HG03442 (cell line): Measurements from ENCODE around the gene RGS6.
"Not testable (repeated sequence)": the region's sequence is repeated elsewhere in the genome, so short reads cannot be mapped to it uniquely, and the experiment has no call there.

Experiments
- ATAC-seq: cut with Tn5 transposase; IDR thresholded peaks from one replicate; pipeline ENCODE4 v1.9.1; 2021; ENCODE audit warnings: mild to moderate bottlenecking, moderate library complexity; ENCODE audit not compliant: unreplicated experiment

Gene RGS6

GRCh38 chr14:71932229-71932981 is at the start of gene RGS6:
TSS of gene RGS6 (plus strand) at chr14:71932429.
- no peak for ATAC-seq

GRCh38 chr14:71883094-71883493 is 49.1 kb upstream of the RGS6 start:
- no peak for ATAC-seq

DNA sequence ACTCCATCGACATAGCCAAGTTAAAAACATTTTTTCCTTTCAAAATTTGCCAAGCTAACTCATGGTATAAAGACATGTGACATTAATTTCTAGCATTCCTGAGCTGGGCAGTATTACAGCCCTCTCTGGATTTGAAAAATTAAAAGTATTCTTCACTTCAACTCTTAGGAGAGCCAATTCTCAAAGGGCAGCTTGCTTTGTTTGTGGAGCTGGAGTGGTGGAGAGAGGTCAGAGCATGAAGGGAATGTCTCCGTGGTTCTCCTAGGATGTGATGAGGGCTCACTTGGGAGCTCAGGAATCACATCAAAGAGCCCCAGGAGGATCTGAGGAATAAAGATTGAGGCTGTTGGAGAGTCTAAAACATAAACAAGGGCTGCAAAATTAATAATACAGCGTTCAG is 46.9 kb upstream of the RGS6 start:
- ATAC-seq = no peak

- ATAC-seq = not testable (repeated sequence)
Observed at GRCh38 chr14:71887802-71888201, 44.4 kb upstream of the RGS6 start.

DNA sequence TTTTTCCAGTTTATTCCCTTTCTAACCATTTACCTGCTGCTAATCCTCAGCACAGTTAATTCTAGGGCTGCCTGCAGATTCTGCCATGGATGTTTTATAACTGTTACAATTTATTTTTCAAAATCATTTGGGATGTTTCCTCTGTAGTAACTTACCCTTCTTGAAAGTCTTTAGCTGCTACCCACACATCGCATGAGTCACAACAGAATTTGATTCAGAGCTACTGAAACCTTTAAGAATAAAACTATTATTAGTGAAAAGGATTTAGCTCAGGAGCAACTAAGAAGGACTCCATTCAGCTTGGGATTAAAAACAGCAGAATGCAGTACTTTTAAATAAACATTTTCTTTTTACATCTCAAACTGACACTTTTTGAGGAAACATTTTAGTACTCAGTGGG is 41.7 kb upstream of the RGS6 start:
- ATAC-seq = no peak

DNA sequence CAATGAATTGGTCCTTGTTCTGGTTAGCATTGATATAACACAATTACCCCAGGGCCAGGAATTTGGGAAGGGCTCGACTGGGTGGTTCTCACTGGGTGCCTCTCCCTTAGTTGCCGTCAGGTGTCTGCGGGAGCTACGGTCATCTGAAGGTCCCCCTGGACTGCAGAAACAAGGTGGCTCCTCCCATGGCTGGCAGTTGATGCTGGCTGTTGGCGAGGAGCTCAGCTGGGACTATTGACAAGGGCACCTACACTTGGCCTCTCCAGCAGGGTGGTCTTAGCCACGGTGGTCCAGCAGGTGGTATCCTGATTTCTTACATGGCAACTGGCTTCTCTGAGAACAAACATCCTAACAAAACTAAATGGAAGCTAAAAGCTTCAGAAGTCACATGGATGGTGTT is 41.0 kb upstream of the RGS6 start:
- ATAC-seq = no peak

DNA sequence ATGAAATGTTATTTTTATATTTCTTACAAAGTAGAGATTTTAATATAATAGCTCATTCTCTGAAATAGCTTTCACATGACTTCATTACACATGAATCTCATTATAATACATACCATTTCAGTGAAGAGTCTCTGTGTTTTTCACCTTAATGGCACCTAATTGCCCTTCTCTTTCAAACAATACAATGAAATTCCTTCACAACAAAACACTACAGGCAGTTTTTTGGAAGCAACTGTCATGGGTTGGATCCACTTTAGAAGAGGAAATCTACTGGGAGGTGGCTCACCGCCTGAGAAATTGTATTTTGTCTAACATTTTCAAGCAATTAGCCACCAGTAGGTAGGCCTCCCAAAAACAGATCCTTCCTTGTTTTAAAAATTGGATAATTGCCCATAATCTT is 40.3 kb upstream of the RGS6 start:
- no peak for ATAC-seq

DNA sequence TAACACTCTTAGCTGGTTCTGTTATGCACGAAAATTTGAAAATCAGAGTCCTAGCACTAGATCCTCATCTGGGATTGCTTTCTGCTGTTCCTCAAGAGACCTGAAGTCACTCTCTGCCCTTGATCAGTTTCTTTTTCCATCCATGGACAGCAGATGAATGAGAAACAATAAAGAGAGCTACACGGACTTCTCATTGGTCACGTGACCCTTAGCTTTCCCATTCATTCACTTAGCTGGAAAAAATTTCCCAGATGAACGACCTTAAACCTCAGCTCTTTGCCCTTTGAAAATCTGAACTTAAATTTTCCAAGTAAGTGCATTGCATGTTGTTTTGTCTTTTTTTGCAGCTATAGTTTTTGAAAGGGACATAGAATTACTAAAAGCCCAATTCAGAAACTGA is 27.2 kb upstream of the RGS6 start:
- no peak for ATAC-seq

DNA sequence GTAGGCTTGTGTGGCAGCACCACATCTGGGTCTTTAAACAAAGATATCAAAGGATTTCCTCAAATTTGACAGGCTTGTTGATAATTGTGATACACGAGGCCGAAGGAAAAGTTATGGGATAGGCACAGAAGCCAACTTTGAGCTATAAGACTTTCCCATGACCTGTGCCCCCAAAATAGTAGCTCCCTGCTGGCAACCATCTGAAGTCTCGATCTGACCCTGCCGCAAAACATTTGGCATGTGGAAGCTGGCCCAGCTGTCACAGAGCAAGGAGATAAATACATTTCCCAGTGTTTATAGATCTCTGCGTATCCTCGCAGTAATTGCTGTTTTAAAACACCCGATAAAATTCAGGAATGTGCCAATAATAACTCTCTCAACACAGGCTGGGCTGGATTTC is 26.4 kb upstream of the RGS6 start:
- ATAC-seq = no peak

DNA sequence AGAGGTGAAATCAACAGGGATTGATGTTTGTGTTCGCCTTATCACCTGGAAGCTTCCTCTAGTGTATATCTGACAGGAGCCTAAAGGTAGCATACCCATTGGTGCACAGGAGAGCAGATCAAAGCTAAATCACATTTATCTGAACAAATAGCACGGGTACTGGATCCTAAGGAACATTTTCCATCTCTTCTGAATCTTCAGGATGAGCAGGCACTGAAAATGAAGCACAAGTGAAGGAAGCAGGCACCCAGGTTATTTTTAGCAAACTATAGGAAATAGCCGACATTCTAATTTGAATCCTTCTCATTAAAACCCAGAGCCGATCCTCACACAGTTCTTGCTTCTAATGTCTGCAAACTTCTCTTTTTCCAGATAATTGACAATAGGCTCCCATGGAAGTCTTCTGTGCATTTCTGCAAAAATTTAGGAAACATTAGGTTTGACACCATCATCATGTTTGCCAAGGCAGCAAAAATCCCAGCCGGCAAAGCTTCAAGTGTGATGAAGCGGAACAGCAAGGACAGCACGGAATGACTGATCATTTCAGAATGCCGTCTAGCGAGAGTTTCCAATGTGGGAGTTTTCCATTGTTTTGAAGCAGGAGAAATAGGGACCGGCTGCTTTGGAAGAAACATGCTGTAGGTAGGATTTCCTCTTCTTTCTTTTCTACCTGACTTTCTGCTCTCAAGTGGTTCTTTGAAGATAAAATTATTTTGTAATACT is 24.3 kb upstream of the RGS6 start:
- no peak for ATAC-seq

DNA sequence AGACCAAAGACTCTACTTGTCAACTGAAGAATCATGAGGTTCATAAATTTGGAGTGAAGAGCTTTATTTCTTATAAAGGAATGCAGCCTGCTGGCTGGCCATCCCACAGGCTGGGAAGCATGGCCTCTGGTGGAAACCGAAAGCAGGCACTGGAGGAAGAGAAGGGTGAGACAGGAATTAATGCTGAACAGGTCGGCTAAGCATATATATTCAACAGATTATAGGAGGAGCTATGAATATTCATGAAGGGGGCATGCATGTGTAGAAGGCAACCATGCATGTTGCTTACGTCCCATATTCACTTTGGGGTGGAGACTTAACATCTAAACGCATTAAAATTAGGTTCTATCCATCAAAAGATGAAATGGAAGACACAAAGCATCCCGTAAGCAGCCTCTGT is 20.6 kb upstream of the RGS6 start:
- no peak for ATAC-seq

- no peak for ATAC-seq
Observed at GRCh38 chr14:71913342-71913741, 18.9 kb upstream of the RGS6 start.

- ATAC-seq = no peak
Observed at GRCh38 chr14:71918955-71919354, 13.3 kb upstream of the RGS6 start.

DNA sequence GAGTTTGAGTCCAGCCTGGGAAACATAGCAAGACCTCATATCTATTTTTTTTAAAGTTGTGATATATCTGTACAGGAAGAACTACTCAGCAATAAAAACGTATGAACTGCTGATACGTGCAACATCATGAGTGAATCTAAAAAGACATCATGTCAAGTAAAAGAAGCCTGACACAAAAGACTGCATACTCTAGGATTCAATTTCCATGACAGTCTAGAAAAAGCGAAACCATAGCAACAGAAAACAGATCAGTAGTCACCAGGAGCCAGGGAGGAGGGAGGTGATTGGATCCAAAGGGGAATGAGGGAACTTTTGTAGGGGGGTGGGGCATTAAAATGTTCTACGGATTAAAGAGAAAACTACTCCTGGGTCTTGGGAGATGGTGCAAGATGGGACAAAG is 8.7 kb upstream of the RGS6 start:
- ATAC-seq = no peak

DNA sequence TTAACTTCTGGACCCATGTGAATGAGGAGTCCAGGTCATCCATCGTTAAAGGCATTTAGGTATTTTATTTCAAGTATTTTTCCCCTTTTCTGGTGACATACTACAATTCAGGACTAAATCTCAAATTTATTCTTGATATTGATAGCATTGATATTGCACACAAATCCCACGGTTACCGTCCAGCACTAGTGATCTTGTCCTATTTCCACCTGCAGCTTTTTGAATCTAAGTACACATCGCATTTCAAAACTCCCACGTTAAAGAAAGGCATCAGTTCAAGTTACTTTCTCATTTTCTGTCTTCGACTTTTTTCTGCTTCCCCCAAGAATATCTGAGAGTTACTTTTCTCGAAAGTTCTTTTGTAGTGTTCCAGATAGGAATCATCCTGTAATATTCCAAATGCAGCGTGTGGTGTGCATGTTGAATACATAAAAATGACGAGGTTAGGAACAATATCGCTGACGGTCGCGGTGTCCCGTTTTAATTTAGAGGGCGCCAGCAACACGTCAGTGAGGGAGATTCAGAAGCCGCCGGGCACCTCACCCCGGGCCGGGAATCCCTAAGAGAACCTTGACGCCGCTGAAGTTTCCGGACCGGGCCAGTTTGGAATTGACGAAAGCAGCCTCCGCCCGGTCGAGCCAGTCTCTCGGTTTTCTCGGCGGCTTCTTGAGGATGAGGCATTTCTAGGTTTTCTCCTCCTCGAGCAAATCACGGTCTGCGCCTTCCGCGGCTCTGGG is 569 bp upstream of the RGS6 start:
- no peak for ATAC-seq

DNA sequence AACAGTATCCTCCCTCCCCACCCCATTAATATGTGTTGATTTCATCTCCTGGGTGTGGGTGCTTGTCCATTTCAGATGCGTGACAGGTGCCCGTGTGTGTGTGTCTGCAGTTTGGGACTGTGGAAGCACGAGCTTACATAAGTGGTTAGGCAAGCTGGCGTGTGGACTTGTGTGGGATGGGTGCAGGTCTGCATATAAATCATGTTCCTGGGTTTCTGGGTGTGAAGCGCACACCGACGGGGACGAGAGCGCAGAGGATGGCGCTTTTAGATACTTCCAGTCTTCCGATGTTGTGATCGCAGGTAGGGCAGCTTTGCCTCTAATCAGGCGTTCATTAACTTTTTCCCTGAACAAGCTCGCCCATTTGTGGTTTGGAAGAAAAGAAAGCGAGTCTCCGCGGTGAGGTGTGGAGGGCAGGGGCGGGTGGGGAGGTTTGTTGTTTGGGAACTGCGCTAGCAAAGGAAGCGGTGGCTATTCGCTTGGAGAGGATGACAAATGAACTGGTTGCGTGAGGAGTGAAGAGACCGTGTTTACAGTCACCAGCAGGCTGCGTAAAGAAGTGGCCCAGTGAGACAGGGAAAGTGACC is 865 bp downstream of the RGS6 start:
- no peak for ATAC-seq

DNA sequence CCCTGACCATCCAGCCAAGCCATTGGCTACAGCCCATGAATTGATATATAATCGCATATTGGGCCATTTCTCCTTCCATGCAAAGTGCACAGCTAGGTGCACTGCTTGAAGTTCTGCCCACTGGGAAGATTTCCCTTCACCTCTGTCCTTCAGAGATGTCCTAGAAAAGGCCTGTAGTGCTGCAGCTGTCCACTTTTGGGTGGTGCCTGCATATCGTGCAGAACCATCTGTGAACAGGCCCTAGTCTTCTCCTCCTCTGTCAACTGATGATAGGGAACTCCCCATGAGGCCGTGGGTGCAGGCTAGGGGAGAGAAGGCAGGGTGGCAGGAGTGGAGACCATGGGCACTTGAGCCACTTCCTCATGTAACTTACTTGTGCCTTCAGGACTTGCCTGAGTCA is 6.0 kb downstream of the RGS6 start:
- not testable (repeated sequence) for ATAC-seq

GRCh38 chr14:71939344-71939743 is 7.1 kb downstream of the RGS6 start:
- not testable (repeated sequence) for ATAC-seq

DNA sequence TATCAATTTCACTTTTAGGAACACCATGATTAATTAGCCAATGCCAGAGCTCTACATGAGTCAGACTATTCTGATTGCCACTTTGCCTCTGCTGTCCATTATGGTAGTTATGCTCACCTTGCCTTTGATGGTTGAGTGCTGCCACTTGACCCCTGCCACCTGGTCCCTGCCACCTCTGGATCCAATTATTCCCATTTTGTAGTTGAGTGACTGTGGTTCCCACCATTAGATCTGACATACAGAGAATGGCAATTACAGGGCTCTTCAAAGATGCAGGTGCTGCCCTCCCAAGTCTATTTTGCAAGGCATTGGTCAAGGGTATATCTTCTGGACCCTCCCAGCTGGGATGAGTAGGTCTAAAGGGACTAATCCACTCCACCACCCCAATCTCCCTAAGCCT is 8.3 kb downstream of the RGS6 start:
- not testable (repeated sequence) for ATAC-seq

DNA sequence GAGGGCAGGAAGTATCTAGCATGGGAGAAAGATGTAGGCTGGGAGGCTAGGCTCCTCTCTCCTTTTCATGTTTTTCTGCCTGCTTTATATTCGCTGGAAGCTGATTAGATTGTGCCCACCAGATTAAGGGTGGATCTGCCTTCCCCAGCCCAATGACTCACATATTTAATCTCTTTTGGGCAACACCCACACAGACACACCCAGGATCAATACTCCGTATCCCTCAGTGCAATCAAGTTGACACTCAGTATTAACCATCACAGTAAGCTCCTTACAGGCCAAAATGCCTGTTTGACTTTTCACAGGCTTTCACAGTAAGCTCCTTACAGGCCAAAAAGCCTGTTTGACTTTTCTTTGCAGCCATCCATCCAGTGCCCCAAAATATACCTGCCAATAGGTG is 9.4 kb downstream of the RGS6 start:
- not testable (repeated sequence) for ATAC-seq

DNA sequence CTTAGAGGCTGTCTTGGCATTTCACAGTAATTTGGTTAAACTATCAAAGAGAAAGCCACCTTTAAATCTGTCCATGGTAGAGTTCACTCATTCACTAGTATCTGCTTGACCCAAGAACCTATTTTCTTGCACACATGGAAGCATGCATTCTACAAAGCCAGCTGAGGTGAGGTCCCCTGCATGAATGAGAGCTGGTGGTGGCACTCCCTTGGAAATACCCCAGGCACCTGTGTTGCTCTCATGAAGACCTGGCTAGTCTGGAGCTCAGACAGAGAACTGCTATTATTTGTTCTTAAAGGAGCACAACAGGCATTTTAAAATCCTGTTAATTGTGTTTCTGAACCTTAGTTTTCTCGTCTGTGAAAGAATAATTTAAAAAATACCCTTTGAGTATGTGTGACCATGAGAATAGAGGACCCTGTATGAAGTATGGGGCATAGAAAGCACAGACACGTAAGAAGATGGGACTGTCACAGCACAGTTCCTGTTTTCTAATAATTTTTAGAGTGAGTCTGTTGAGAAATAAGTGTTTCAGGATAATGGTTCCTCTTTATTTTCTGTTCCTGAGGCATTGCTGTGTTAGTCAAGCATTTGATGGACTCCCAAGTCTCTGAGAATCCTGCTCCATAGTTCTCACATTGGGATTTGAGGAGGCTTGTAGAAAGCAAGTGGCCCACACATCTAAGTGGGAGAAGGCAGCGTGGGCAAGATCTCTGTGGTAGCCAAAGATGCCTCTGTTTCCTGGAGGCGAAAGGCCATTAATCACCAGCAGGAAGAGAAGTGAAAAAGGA is 10.9 kb downstream of the RGS6 start:
- ATAC-seq = no peak
